Adipocyte (in vitro differentiated cells): Measurements from ENCODE around the gene LAMA2.

ENCODE experiments used
- DNase-seq: peaks from one replicate; pipeline ENCODE4 v3.0.0-alpha.2; 2015; ENCODE audit warnings: low read depth
- H3K27me3 ChIP-seq: replicated peaks from 2 replicates; pipeline ENCODE4 v1.7.0; 2013; ENCODE audit warnings: mild to moderate bottlenecking, low read length, moderate library complexity; ENCODE audit not compliant: control insufficient read depth, insufficient read depth
- H3K36me3 ChIP-seq: 2 replicates; pipeline ENCODE4 v1.7.0; 2013; ENCODE audit warnings: low read length, mild to moderate bottlenecking, moderate library complexity; ENCODE audit not compliant: control insufficient read depth, insufficient read depth, severe bottlenecking
- H3K4me1 ChIP-seq: 2 replicates; pipeline ENCODE4 v1.7.0; 2013; ENCODE audit warnings: mild to moderate bottlenecking, low read length, moderate library complexity; ENCODE audit not compliant: control insufficient read depth, insufficient read depth
- H3K4me3 ChIP-seq: 2 replicates; pipeline ENCODE4 v1.7.0; 2013; ENCODE audit warnings: mild to moderate bottlenecking, low read length, moderate library complexity
- H3K9ac ChIP-seq: 2 replicates; pipeline ENCODE4 v1.7.0; 2013; ENCODE audit warnings: mild to moderate bottlenecking, low read length, moderate library complexity
- H3K9me3 ChIP-seq: 2 replicates; pipeline ENCODE4 v1.7.0; 2013; ENCODE audit warnings: mild to moderate bottlenecking, low read length, moderate library complexity; ENCODE audit not compliant: control insufficient read depth

LAMA2 gene

GRCh38 chr6:129555206-129555832, 672.4 kb downstream of the LAMA2 start:
- Histone ChIP-seq H3K36me3 (peaks cover 11% of the 10 kb centered on the region), H3K4me1 (no peaks in the 10 kb centered on the region), H3K4me3 (no peak overlapping the region), H3K9ac (no peak overlapping the region), H3K9me3 (no peaks in the 10 kb centered on the region), H3K27me3 (no peaks in the 10 kb centered on the region)
- DNase-seq = peak; percentile 66

GRCh38 chr6:129558248-129558647, 675.3 kb downstream of the LAMA2 start:
- Histone ChIP-seq H3K36me3 (peaks cover 4% of the 10 kb centered on the region), H3K4me1 (peaks cover 3% of the 10 kb centered on the region), H3K27me3 (no peaks in the 10 kb centered on the region), H3K4me3 (no peak overlapping the region), H3K9ac (no peak overlapping the region), H3K9me3 (no peaks in the 10 kb centered on the region)
- DNase-seq = no peak

GRCh38 chr6:129565366-129565765, 682.4 kb downstream of the LAMA2 start:
- Histone ChIP-seq H3K9ac (no peak overlapping the region), H3K4me3 (no peak overlapping the region), H3K9me3 (peaks cover under 1% of the 10 kb centered on the region), H3K36me3 (no peaks in the 10 kb centered on the region), H3K27me3 (no peaks in the 10 kb centered on the region), H3K4me1 (peaks cover 3% of the 10 kb centered on the region)
- DNase-seq = no peak

- Histone ChIP-seq H3K9me3 (peaks cover 5% of the 10 kb centered on the region), H3K36me3 (no peaks in the 10 kb centered on the region)
- no peak for DNase-seq
These were observed 682.9 kb downstream of the LAMA2 start for GRCh38 chr6:129565811-129566210.

More at GRCh38 chr6:129565811-129566210, 682.9 kb downstream of the LAMA2 start:
- peaks cover 3% of the 10 kb centered on the region for H3K4me1 ChIP-seq
- no peak overlapping the region for H3K4me3 ChIP-seq
- H3K27me3 ChIP-seq = no peaks in the 10 kb centered on the region
- no peak overlapping the region for H3K9ac ChIP-seq
